GM12874 (cell line): ENCODE data around the gene BEND6.
"Not testable (repeated sequence)": the region's sequence is repeated elsewhere in the genome, so short reads cannot be mapped to it uniquely, and the experiment has no call there.

Experiments used
- CTCF ChIP-seq: IDR thresholded peaks from 2 replicates; pipeline ENCODE4 v1.5.1; 2011; ENCODE audit warnings: low read depth, mild to moderate bottlenecking, control low read depth, low read length, moderate library complexity; ENCODE audit not compliant: insufficient read depth

Gene BEND6

DNA sequence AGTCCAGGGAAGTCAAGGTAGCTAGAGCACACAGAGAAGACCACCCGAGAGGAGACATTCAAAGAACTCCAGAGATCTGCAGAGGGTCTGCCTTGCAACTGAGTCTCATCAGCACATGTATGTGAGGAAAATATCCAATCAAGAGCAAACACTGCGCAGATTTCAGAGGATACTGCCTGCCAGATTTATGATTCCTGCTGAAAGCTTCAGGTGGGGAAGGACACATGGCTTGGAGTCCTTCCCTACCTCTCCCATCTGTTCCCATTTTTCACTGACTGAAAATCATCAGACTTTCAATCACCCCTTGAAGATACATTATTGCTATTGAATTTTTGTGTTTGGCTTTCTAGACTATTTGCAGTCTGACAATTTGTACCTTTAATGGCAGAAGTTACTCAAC, 84.0 kb downstream of the BEND6 start:
- no peak for TF ChIP-seq CTCF

GRCh38 chr6:57040011-57040410, 85.1 kb downstream of the BEND6 start:
- 0 out of 2 replicates have a peak, but pooled peaks have one; percentile 3 for TF ChIP-seq CTCF

DNA sequence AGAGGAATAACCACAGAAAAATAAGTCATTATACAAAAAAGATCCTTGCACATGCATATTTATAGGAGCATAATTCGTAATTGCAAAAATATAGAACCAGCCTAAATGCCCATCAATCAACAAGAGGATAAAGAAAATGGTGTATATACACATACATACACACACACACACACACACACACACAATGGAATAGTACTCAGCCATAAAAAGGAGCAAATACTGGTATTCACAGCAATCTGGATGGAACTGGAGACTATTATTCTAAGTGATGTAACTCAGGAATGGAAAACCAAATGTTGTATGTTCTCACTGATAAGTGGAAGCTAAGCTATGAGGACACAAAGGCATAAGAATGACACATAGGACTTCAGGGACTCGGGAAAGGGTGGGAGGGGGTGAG, 89.7 kb downstream of the BEND6 start:
- TF ChIP-seq CTCF, result no peak

DNA sequence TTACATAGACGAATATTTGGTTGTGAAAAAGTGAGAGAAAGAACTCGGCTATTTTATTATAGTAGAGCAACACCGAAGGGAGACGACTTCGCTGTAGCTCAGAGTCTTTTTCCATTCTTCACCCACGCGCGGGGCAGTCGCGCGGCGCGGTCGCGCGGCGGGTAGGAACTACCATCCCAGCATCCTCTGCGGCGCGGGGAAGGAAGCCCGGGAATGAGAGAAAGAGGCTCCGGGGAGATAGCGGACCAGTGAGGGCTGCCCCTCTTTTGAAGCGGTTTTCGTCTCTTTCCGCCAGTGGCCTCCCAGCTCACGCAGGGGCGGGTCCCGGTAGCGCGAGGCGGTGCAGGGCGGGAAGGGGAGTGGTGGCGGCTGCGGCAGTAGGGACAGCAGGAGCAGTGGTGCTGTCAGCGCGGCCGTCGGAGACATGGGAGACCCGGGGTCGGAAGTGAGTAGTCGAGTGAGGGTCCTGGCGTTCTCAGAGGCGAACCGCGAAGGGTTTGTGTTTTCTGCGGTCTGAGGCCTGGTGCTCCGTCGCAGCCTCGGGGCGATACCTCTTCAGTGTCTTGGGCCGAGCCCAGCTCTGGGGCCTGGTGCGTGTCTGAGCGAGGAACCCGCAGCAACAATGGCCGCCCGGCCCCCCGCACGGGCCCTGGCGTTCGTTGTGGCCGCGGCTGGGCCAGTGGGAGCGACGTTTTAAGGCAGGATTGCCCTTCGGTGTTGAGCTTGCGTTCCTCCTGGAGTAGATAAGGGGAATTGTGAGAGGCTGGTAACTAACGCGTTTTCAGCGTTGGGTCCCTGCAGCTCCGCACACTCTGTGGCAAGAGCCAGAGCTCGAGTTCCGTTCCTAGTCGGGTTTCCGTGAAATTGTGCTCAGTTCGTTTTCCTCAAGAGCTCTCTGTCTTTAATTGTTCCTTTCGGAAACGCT, 91.7 kb downstream of the BEND6 start, which contains the start of gene KIAA1586:
Gene KIAA1586, plus strand, starts transcription at position 362 of the 925 bp plus-strand sequence. Its CDS starts 63 bp downstream, at position 425.
- TF ChIP-seq CTCF, result not testable (repeated sequence)

- TF ChIP-seq CTCF, result no peak
Observed at GRCh38 chr6:57048577-57048976, 93.7 kb downstream of the BEND6 start.

- TF ChIP-seq CTCF, result no peak
Observed at GRCh38 chr6:57063847-57064246, 108.9 kb downstream of the BEND6 start.

DNA sequence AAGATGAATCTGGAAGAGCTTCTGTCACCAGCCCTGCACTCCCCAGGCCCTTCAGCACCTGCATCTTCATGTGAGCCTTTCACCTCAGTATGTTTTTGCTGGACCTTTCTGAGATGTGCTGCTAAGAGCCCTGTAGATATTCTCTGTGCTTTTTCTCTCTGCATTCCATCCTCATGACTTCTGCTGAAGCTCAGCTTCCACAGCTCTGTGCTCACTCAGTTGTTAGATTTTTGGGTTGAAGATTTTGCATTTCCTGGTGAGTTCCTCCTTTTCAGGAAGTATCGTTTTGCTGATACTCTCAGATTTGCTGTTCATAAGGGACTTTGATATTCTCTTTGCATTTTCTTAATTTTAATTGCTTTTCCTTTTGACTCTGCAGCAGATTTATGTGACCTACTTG, 109.9 kb downstream of the BEND6 start:
- TF ChIP-seq CTCF, result no peak
